WERI-Rb-1 (cell line): ENCODE results near the gene WDR13.

Source experiments
- DNase-seq: peaks from one replicate; pipeline ENCODE4 v3.0.0-alpha.2; 2020
- H3K27ac ChIP-seq: fragments of 250-450 bp; sonication (Bioruptor Pico); 2 replicates; pipeline ENCODE4 v1.5.1; 2020; ENCODE audit warnings: mild to moderate bottlenecking, moderate library complexity
- H3K27me3 ChIP-seq: fragments of 250-450 bp; sonication (Bioruptor Pico); 2 replicates; pipeline ENCODE4 v1.5.1; 2021; ENCODE audit warnings: mild to moderate bottlenecking, low read depth, moderate library complexity; ENCODE audit not compliant: insufficient read depth, severe bottlenecking
- H3K36me3 ChIP-seq: fragments of 250-450 bp; sonication (Bioruptor Pico); 2 replicates; pipeline ENCODE4 v1.5.1; 2020; ENCODE audit warnings: mild to moderate bottlenecking, moderate library complexity
- H3K4me3 ChIP-seq: 2 replicates; pipeline ENCODE4 v1.5.1; 2011; ENCODE audit warnings: low read depth, mild to moderate bottlenecking, control low read depth, low read length
- H3K9me3 ChIP-seq: fragments of 250-450 bp; sonication (Bioruptor Pico); 2 replicates; pipeline ENCODE4 v1.5.1; 2021; ENCODE audit warnings: mild to moderate bottlenecking, moderate library complexity; ENCODE audit not compliant: severe bottlenecking
- TF ChIP-seq, protein P1 (sequence below): IDR thresholded peaks from 2 replicates; pipeline ENCODE4 v1.5.1; 2011; ENCODE audit warnings: low read depth, mild to moderate bottlenecking, control low read depth, inconsistent platforms, low read length

WDR13 gene

DNA sequence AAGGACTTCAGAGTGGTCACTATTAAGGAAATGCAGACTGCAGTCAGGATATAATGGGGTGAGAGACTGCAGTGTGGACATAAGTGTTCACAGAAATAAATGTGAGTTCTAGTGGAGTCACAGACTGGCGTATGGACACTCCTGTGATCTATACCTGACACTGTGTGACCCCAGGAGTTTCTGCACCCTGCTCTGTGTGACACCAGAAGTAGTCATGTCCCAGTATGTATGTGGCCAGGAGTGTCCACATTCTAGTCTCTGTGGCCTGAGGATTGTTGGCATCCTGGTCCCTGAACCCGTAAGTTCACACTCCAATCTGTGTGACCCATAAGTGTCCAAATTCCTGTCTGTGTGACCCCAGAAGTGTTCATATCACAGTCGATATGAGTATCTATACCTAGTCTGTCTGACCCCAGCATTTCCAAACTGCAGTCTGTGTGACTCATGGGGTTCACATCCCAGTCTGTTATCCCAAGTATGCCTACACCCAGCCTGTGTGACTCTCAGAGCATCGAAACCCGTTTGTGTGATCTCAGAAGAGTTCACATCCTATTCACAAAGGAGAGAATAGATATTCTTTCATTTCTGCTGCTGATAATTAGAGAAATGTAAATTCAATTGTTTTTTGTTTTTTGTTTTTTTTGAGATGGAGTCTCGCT lies 16.3 kb downstream of the WDR13 start:
- TF ChIP-seq, protein P1, sequence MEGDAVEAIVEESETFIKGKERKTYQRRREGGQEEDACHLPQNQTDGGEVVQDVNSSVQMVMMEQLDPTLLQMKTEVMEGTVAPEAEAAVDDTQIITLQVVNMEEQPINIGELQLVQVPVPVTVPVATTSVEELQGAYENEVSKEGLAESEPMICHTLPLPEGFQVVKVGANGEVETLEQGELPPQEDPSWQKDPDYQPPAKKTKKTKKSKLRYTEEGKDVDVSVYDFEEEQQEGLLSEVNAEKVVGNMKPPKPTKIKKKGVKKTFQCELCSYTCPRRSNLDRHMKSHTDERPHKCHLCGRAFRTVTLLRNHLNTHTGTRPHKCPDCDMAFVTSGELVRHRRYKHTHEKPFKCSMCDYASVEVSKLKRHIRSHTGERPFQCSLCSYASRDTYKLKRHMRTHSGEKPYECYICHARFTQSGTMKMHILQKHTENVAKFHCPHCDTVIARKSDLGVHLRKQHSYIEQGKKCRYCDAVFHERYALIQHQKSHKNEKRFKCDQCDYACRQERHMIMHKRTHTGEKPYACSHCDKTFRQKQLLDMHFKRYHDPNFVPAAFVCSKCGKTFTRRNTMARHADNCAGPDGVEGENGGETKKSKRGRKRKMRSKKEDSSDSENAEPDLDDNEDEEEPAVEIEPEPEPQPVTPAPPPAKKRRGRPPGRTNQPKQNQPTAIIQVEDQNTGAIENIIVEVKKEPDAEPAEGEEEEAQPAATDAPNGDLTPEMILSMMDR, result no peak
- DNase-seq, result no peak
- Histone ChIP-seq H3K9me3 (no peaks in the 10 kb centered on the region), H3K27me3 (peaks cover 10% of the 10 kb centered on the region), H3K36me3 (no peaks in the 10 kb centered on the region), H3K4me3 (no peak overlapping the region), H3K27ac (no peak overlapping the region)

DNA sequence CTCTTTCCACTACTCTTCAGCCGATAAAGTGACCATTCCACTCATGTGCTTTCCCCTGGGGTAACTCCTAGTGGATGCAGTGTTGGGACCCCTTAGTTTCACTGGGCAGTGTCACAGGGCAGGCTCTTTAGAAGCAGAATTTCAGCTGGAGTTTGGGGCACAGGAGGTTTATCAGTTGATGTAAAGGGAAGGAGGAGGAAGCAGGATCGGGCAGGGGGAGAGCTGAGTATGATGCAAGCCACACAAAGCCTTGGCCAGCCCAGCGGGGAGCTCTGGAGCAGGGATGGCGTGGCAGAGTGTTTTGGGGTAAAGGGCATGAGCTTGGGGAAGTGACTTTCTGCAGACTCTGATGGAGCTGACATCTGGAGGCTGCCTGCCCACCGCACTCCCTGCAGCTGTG lies 19.3 kb downstream of the WDR13 start:
- Histone ChIP-seq H3K27ac (no peak overlapping the region), H3K4me3 (no peak overlapping the region), H3K9me3 (no peaks in the 10 kb centered on the region), H3K27me3 (peaks cover 15% of the 10 kb centered on the region), H3K36me3 (no peaks in the 10 kb centered on the region)
- DNase-seq, result no peak
- TF ChIP-seq, protein P1, result no peak

DNA sequence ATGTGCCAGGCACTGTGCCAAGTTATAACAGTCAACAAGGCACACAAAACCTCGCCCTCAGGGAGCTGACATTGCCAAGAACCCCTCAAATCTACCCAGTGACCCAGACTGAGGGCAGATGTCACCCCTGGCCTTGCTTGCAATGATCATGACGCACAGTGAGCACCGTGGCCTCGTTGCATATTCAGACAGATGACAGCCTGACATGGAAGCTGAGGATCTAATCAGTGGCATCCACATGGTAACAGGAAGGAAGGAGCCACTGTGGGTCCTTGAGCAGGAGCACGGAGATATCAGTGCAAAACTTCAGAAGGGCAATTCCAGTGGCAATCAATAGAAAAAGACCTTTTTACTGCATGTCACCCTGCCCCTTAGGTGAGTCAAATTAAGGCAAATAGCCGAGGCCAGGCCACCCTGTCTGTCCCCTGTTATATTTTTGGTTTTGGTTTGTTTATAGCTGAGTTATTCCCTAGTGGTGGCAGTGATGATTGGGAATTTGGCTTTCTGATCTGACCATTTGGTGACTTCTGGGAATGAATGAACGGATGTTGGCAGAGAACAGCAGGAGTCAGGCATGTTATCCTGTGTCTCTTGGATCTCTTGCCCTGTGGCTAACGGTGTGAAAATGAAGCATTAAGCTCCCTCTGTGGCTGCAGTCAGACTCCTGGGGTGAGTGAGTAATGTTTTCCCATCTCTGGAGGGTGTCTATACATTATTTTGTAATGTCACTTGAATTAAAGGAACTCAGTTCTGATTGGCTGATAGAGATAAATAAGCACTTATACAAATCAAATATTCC lies 20.4 kb downstream of the WDR13 start:
- H3K27ac ChIP-seq, result no peak overlapping the region
- TF ChIP-seq, protein P1, result no peak
- no peak overlapping the region for H3K4me3 ChIP-seq
- peaks cover 9% of the 10 kb centered on the region for H3K27me3 ChIP-seq
- no peaks in the 10 kb centered on the region for H3K36me3 ChIP-seq
- H3K9me3 ChIP-seq, result no peaks in the 10 kb centered on the region
- no peak for DNase-seq

DNA sequence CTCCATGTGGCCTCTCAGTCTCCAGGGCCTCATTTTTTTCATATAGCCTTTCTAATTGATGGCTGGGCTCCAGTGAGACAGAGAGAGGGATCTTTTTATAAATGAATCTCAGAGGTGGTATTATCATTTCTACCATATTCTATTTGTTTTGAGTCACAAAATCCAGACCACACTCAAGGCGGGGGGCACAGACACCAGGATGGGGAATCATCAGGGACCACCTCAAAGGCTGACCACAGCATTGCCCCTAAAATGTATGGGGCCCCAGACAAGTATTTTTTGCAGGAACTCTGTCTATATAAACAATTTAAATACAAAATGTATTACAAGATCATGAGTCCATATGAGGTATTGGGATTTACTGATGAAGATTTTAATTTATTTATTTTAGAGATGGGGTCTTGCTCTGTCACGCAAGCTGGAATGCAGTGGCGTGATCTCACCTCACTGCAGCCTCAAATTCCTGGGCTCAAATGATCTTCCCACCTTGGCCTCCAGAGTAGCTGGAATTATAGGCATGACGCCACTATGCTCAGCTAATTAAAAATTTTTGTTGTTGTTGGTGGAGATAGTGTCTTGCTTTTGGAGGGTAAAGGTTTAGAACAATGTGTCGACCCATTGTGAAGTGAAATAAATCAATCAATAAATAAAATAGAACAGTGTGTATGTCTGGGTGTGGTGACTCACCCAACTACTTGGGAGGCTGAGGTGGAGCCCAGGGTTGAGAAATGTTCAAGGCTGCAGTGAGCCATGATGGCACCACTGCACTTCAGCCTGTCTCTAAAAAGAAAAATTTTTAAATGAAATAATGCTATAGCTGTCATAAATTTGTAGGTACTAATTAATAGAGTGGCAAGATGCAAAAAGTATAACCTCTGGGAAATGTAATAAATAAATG lies 29.4 kb downstream of the WDR13 start:
- H3K27me3 ChIP-seq, result no peaks in the 10 kb centered on the region
- H3K27ac ChIP-seq, result no peak overlapping the region
- no peak for DNase-seq
- no peaks in the 10 kb centered on the region for H3K36me3 ChIP-seq
- TF ChIP-seq, protein P1, result no peak
- no peak overlapping the region for H3K4me3 ChIP-seq
- no peaks in the 10 kb centered on the region for H3K9me3 ChIP-seq

DNA sequence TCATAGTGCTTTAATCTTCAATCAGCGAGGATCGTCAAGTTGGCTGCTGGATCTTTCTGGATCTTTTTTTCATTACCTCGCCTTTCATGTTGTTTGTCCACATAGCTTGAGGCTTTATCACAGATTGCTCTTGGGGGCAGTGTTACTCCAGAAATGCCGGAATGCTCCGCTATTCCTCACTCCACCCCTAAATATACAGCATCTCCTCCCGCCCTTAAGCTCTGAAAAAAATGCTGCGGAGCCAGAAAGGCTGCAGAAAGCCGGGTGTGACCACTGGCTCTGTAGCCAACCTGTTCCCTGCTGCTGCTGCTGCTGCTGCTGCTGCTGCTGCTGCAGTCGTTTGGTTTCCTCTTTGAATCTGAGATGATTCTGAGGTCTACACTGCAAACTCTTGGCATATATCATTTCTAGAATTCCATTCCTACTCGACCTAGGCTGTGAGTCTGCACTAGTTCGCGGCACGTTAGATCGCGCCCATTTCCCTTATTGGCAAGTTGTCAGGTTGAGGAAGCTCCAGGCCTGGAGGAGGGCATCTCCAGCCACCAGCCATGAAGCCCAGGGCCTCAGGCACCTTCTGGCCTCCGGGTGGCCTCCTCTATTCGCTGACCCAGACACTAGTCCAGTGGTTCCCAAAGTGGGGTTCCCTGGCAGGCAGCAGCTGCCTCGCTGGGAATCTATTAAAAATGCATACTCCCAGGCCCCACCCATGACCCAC lies 34.2 kb downstream of the WDR13 start:
- Histone ChIP-seq H3K9me3 (no peaks in the 10 kb centered on the region), H3K27me3 (no peaks in the 10 kb centered on the region), H3K27ac (no peak overlapping the region), H3K36me3 (no peaks in the 10 kb centered on the region), H3K4me3 (no peak overlapping the region)
- TF ChIP-seq, protein P1, result peak; percentile 49; the same call in 1 of the 2 replicates
- DNase-seq, result peak; percentile 87
